Measurements from ENCODE around the gene SMARCE1.

- TF ChIP-seq REST (IDR thresholded peaks at IDR 0.05; ENCODE audit: borderline replicate concordance): no peak
- no peak for TF ChIP-seq EP300 (conservative IDR thresholded peaks at IDR 0.05; ENCODE audit: poor library complexity, severe bottlenecking)
- TF ChIP-seq CTCF (IDR thresholded peaks at IDR 0.05; ENCODE audit: poor library complexity, severe bottlenecking): no peak
- TF ChIP-seq SMC3 (conservative IDR thresholded peaks at IDR 0.05; ENCODE audit: poor library complexity): no peak
- no peak for TF ChIP-seq POLR2AphosphoS5 (IDR thresholded peaks at IDR 0.05)
These were observed 35.7 kb downstream of the SMARCE1 start for GRCh38 chr17:40611840-40612474.
